Measurements from ENCODE around the gene AGBL2. TPM values are rescaled to one million over a fixed set of nuclear protein-coding genes. Genes with fewer than 3 reads are reported as not detected.
"Not testable (repeated sequence)": the region's sequence is repeated elsewhere in the genome, so short reads cannot be mapped to it uniquely, and the experiment has no call there.

Gene AGBL2
- total and polyA plus RNA-seq, 7 experiments from 2014 or later: 0.33 to 11.3 (median 5.9) TPM

DNA sequence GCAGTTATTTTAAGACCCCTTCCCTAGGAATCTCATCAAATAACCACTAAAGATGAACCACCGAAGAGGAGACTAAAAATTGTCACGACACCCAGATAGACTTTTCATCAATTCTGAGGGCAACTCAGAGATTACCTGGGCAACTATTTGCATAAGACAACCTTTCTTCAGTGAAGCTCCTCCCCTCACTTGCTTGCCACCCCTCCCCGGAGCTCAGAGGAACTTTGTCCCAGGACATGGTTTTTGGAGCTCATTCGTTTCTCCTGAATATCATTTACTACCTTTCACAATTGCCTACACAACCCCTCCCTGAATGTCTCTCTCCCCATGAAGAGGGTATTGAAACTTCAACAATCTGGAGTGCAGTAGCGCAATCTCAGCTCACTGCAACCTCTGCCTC is 3.9 kb downstream of the AGBL2 start:
- Mint-ChIP-seq H3K4me1 (peaks cover 0 to 20% (median 13%) of the 10 kb centered on the region in 7 donors), H3K27me3 (no peaks in the 10 kb centered on the region), H3K9me3 (peaks cover 0 to 7% (median 0%) of the 10 kb centered on the region in 11 donors), H3K4me3 (no peak overlapping the region), H3K27ac (peak overlapping the region in 1 of 9 donors; percentile 48), H3K36me3 (peaks cover 0 to 9% (median 7%) of the 10 kb centered on the region in 5 donors)
- ATAC-seq: no peak
- DNase-seq: no peak
- Histone ChIP-seq H3K27me3 (ENCODE audit: control insufficient read depth in 2 of 2, insufficient read depth in 2 of 2, low read length in 2 of 2) (no peaks in the 10 kb centered on the region), H3K9me3 (ENCODE audit: control insufficient read depth in 2 of 3, low read length in 3 of 3) (no peaks in the 10 kb centered on the region), H3K27ac (ENCODE audit: low read depth, low read length) (no peak overlapping the region), H3K4me1 (ENCODE audit: control insufficient read depth in 2 of 2, insufficient read depth in 2 of 2, low read length in 2 of 2) (peaks cover 7 to 15% of the 10 kb centered on the region in 2 donors), H3K36me3 (ENCODE audit: control insufficient read depth in 2 of 3, insufficient read depth in 3 of 3, low read length in 3 of 3) (no peaks in the 10 kb centered on the region), H3K4me3 (ENCODE audit: low read length) (no peak overlapping the region)
- ChIA-PET POLR2A (interaction anchor here (0.6 kb wide), 1 partner anchor 12 kb away, joined by 3 read pairs; no protein-coding TSS in a partner anchor), CTCF (no interaction called here)
- intact Hi-C loops (cut with micrococcal nuclease): no loop called here

DNA sequence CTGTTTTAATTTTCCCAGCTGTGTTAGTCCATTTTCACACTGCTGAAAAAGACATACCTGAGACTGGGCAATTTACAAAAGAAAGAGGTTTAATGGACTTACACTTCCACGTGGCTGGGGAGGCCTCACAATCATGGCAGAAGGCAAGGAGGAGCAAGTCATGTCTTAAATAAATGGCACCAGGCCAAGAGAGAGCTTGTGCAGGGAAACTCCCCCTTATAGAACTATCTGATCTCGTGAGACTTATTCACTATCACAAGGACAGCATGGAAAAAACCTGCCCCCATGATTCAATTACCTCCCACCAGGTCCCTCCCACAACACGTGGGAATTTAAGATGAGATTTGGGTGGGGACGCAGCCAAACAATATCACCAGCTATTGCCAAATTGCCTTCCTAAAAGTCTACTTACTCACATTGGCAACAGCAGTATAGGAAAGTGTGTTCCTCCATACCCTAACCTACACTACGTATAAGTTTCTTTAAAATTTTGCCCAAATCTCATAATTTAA is 7.8 kb downstream of the AGBL2 start:
- H3K27me3 Mint-ChIP-seq; H3K4me3 ChIP-seq (ENCODE audit: low read length); H3K36me3 Mint-ChIP-seq; H3K36me3 ChIP-seq (ENCODE audit: control insufficient read depth in 2 of 3, insufficient read depth in 3 of 3, low read length in 3 of 3); H3K27ac Mint-ChIP-seq; H3K9me3 Mint-ChIP-seq; H3K4me1 ChIP-seq (ENCODE audit: control insufficient read depth in 2 of 2, insufficient read depth in 2 of 2, low read length in 2 of 2); ATAC-seq; H3K9me3 ChIP-seq (ENCODE audit: control insufficient read depth in 2 of 3, low read length in 3 of 3); H3K4me3 Mint-ChIP-seq; DNase-seq; H3K27ac ChIP-seq (ENCODE audit: low read depth, low read length); H3K27me3 ChIP-seq (ENCODE audit: control insufficient read depth in 2 of 2, insufficient read depth in 2 of 2, low read length in 2 of 2); H3K4me1 Mint-ChIP-seq; intact Hi-C loops (cut with micrococcal nuclease); CTCF ChIA-PET: not testable (repeated sequence)
- POLR2A ChIA-PET: interaction anchor here (0.7 kb wide), 1 partner anchor 8 kb away, joined by 3 read pairs; the partner anchor contains the start of gene AGBL2

DNA sequence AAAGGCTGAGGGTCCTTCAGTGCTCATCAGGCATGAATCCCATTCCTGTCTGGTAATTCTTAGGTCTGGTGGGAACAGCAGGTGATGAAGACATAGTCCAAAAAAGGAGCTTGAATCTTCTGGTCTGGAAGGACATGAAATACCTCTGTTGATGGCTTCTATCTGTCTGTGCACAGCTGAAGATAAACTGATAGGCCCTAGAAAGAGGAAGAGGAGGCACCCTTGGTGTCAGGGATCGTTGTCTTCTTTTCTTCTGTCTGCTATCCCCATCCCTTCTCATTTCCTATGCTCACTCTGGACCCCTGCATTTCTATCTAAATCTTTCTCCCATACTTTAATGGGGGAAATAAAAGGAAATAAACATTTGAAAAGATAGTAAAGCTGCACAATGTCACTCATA is 9.4 kb downstream of the AGBL2 start:
- no peaks in the 10 kb centered on the region for H3K27me3 Mint-ChIP-seq
- peak overlapping the region in 1 of 9 donors; percentile 47 for H3K27ac Mint-ChIP-seq
- Histone ChIP-seq H3K36me3 (ENCODE audit: control insufficient read depth in 2 of 3, insufficient read depth in 3 of 3, low read length in 3 of 3) (no peaks in the 10 kb centered on the region), H3K27me3 (ENCODE audit: control insufficient read depth in 2 of 2, insufficient read depth in 2 of 2, low read length in 2 of 2) (no peaks in the 10 kb centered on the region), H3K4me3 (ENCODE audit: low read length) (no peak overlapping the region), H3K9me3 (ENCODE audit: control insufficient read depth in 2 of 3, low read length in 3 of 3) (no peaks in the 10 kb centered on the region), H3K27ac (ENCODE audit: low read depth, low read length) (no peak overlapping the region), H3K4me1 (ENCODE audit: control insufficient read depth in 2 of 2, insufficient read depth in 2 of 2, low read length in 2 of 2) (no peaks in the 10 kb centered on the region)
- intact Hi-C loops (cut with micrococcal nuclease): no loop called here
- DNase-seq: no peak
- POLR2A ChIA-PET: interaction anchor here (2.0 kb wide), 1 partner anchor 9 kb away, joined by 15 read pairs; the partner anchor contains the start of gene AGBL2
- no peak for ATAC-seq
- H3K4me1 Mint-ChIP-seq: peaks cover 0 to 4% (median 0%) of the 10 kb centered on the region in 7 donors
- H3K9me3 Mint-ChIP-seq: peaks cover 0 to 7% (median 0%) of the 10 kb centered on the region in 11 donors
- CTCF ChIA-PET: interaction anchor here (0.6 kb wide), 1 partner anchor 26 kb away, joined by 3 read pairs; no protein-coding TSS in a partner anchor
- H3K4me3 Mint-ChIP-seq: no peak overlapping the region
- H3K36me3 Mint-ChIP-seq: peaks cover 0 to 13% (median 7%) of the 10 kb centered on the region in 5 donors

DNA sequence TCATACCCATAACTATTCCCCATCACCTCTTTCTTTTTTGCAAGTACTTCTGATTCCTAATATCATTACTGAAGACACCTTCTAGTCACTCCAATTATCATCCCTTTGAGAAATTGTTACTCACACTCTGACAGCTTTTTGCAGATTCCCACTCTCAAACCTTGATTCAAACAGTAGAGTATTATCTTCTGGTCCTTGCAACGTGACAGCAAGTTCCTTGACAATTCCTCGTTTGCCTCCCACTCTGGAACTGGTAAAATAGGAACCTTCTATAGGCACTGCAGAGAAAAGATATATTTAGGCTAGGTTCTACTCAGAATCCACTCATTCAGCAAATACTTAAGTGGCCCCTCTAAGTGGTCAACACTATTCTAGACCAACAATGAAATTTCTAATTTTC is 23.2 kb downstream of the AGBL2 start:
- POLR2A ChIA-PET: no interaction called here
- H3K4me1 ChIP-seq (ENCODE audit: control insufficient read depth in 2 of 2, insufficient read depth in 2 of 2, low read length in 2 of 2): no peaks in the 10 kb centered on the region
- intact Hi-C loops (cut with micrococcal nuclease): no loop called here
- DNase-seq (no peak), ATAC-seq (no peak)
- peaks cover 0 to 2% (median 0%) of the 10 kb centered on the region in 11 donors for H3K9me3 Mint-ChIP-seq
- no peak overlapping the region for H3K4me3 ChIP-seq (ENCODE audit: low read length)
- H3K9me3 ChIP-seq (ENCODE audit: control insufficient read depth in 2 of 3, low read length in 3 of 3): no peaks in the 10 kb centered on the region
- no peaks in the 10 kb centered on the region for H3K27me3 Mint-ChIP-seq
- H3K27me3 ChIP-seq (ENCODE audit: control insufficient read depth in 2 of 2, insufficient read depth in 2 of 2, low read length in 2 of 2): no peaks in the 10 kb centered on the region
- H3K4me3 Mint-ChIP-seq: no peak overlapping the region
- no peaks in the 10 kb centered on the region for H3K36me3 ChIP-seq (ENCODE audit: control insufficient read depth in 2 of 3, insufficient read depth in 3 of 3, low read length in 3 of 3)
- no peak overlapping the region for H3K27ac Mint-ChIP-seq
- H3K27ac ChIP-seq (ENCODE audit: low read depth, low read length): no peak overlapping the region
- H3K4me1 Mint-ChIP-seq: peaks cover 0 to 6% (median 0%) of the 10 kb centered on the region in 7 donors
- H3K36me3 Mint-ChIP-seq: peaks cover 0 to 1% (median 0%) of the 10 kb centered on the region in 5 donors
- CTCF ChIA-PET: no interaction called here

DNA sequence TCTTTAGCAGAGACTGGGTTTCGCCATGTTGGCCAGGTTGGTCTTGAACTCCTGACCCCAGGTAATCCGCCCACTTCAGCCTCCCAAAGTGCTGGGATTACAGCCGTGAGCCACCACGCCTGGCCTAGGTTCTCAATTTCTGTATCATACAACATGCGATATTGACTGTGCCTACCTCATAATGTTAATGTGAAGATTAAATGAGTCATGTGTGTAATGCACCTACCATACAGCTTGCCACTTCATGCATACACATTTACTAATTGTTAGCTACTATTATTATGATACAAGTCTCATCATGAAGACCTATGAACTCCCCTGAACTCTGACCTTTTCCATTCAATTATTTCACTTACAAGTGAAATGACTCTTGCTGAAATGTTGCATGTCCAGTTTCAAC is 25.7 kb downstream of the AGBL2 start:
- Mint-ChIP-seq H3K9me3 (peaks cover 0 to 2% (median 0%) of the 10 kb centered on the region in 11 donors), H3K27me3 (no peaks in the 10 kb centered on the region), H3K27ac (no peak overlapping the region), H3K4me1 (peaks cover 0 to 6% (median 0%) of the 10 kb centered on the region in 7 donors), H3K4me3 (no peak overlapping the region), H3K36me3 (peaks cover 0 to 1% (median 0%) of the 10 kb centered on the region in 5 donors)
- DNase-seq (no peak), ATAC-seq (no peak)
- Histone ChIP-seq H3K27me3 (ENCODE audit: control insufficient read depth in 2 of 2, insufficient read depth in 2 of 2, low read length in 2 of 2) (no peaks in the 10 kb centered on the region), H3K36me3 (ENCODE audit: control insufficient read depth in 2 of 3, insufficient read depth in 3 of 3, low read length in 3 of 3) (no peaks in the 10 kb centered on the region), H3K9me3 (ENCODE audit: control insufficient read depth in 2 of 3, low read length in 3 of 3) (no peaks in the 10 kb centered on the region), H3K4me1 (ENCODE audit: control insufficient read depth in 2 of 2, insufficient read depth in 2 of 2, low read length in 2 of 2) (no peaks in the 10 kb centered on the region), H3K27ac (ENCODE audit: low read depth, low read length) (no peak overlapping the region), H3K4me3 (ENCODE audit: low read length) (no peak overlapping the region)
- CTCF ChIA-PET: no interaction called here
- POLR2A ChIA-PET: no interaction called here
- intact Hi-C loops (cut with micrococcal nuclease): no loop called here

DNA sequence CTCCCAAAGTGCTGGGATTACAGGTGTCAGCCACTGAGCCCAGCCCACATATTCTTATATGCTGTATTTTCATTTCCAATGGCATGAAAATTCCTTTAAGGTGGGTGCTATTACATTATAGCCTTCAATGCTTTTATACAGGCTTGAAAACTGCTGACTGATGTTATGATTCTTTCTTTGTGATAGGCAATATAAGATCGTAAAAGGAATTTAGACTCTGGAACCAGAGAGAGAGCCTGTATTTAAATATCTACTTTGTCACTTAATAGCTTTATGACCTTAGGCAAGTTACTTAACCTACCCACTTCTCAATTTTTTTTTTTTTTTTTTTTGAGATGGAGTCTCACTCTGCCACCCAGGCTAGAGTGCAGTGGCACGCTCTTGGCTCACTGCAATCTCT is 26.2 kb downstream of the AGBL2 start:
- DNase-seq (no peak), ATAC-seq (no peak)
- Histone ChIP-seq H3K4me1 (ENCODE audit: control insufficient read depth in 2 of 2, insufficient read depth in 2 of 2, low read length in 2 of 2) (no peaks in the 10 kb centered on the region), H3K27ac (ENCODE audit: low read depth, low read length) (no peak overlapping the region), H3K4me3 (ENCODE audit: low read length) (no peak overlapping the region), H3K36me3 (ENCODE audit: control insufficient read depth in 2 of 3, insufficient read depth in 3 of 3, low read length in 3 of 3) (no peaks in the 10 kb centered on the region), H3K9me3 (ENCODE audit: control insufficient read depth in 2 of 3, low read length in 3 of 3) (no peaks in the 10 kb centered on the region), H3K27me3 (ENCODE audit: control insufficient read depth in 2 of 2, insufficient read depth in 2 of 2, low read length in 2 of 2) (no peaks in the 10 kb centered on the region)
- CTCF ChIA-PET: interaction anchor here (0.6 kb wide), 1 partner anchor 19 kb away, joined by 3 read pairs; no protein-coding TSS in a partner anchor
- H3K9me3 Mint-ChIP-seq: peaks cover 0 to 2% (median 0%) of the 10 kb centered on the region in 11 donors
- H3K4me1 Mint-ChIP-seq: peaks cover 0 to 6% (median 0%) of the 10 kb centered on the region in 7 donors
- POLR2A ChIA-PET: no interaction called here
- no peak overlapping the region for H3K4me3 Mint-ChIP-seq
- peaks cover 0 to 1% (median 0%) of the 10 kb centered on the region in 5 donors for H3K36me3 Mint-ChIP-seq
- intact Hi-C loops (cut with micrococcal nuclease): no loop called here
- no peaks in the 10 kb centered on the region for H3K27me3 Mint-ChIP-seq
- H3K27ac Mint-ChIP-seq: no peak overlapping the region

DNA sequence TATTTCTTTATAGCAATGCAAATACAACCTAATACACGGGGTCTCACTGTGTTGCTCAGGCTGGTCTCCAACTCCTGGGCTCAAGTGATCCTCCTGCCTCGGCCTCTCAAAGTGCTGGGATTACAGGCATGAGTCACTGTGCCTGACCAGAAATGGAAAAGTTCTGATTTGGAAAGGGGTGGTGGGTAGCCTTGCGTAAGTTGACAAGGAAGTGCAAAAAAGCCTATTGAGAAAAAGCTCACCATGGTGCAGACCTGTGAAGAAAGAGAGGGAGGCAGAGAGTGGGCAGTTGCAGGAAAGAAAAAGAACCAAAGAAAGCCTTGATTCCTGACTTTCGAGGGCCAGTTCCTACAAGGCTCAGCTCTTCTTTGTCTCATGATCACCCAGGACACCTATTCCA is 27.1 kb downstream of the AGBL2 start:
- no peak overlapping the region for H3K4me3 Mint-ChIP-seq
- H3K36me3 ChIP-seq (ENCODE audit: control insufficient read depth in 2 of 3, insufficient read depth in 3 of 3, low read length in 3 of 3): no peaks in the 10 kb centered on the region

More for the DNA sequence above, 27.1 kb downstream of the AGBL2 start:
- DNase-seq (no peak), ATAC-seq (no peak)
- H3K9me3 ChIP-seq (ENCODE audit: control insufficient read depth in 2 of 3, low read length in 3 of 3): no peaks in the 10 kb centered on the region
- no peaks in the 10 kb centered on the region for H3K27me3 ChIP-seq (ENCODE audit: control insufficient read depth in 2 of 2, insufficient read depth in 2 of 2, low read length in 2 of 2)
- H3K9me3 Mint-ChIP-seq: peaks cover 0 to 2% (median 0%) of the 10 kb centered on the region in 11 donors
- H3K4me1 Mint-ChIP-seq: peaks cover 0 to 6% (median 0%) of the 10 kb centered on the region in 7 donors
- H3K27ac Mint-ChIP-seq: no peak overlapping the region
- H3K4me1 ChIP-seq (ENCODE audit: control insufficient read depth in 2 of 2, insufficient read depth in 2 of 2, low read length in 2 of 2): no peaks in the 10 kb centered on the region
- H3K4me3 ChIP-seq (ENCODE audit: low read length): no peak overlapping the region
- no peaks in the 10 kb centered on the region for H3K27me3 Mint-ChIP-seq
- ChIA-PET POLR2A (interaction anchor here (0.7 kb wide), 1 partner anchor 32 kb away, joined by 12 read pairs; no protein-coding TSS in a partner anchor), CTCF (no interaction called here)
- intact Hi-C loops (cut with micrococcal nuclease): no loop called here
- no peak overlapping the region for H3K27ac ChIP-seq (ENCODE audit: low read depth, low read length)
- peaks cover 0 to 1% (median 0%) of the 10 kb centered on the region in 5 donors for H3K36me3 Mint-ChIP-seq

All from naive thymus-derived CD4-positive, alpha-beta T cell (primary cell).